H9 (cell line): Measurements from ENCODE around the gene B9D2. TPM values are rescaled to one million over a fixed set of nuclear protein-coding genes. Genes with fewer than 3 reads are reported as not detected.

Experiments used
- DNase-seq: peaks from one replicate; pipeline ENCODE4 v3.0.0-alpha.2; 2017
- H2AFZ ChIP-seq: one replicate; pipeline ENCODE4 v1.6.1; 2013; ENCODE audit warnings: mild to moderate bottlenecking, low read length, control low read depth, moderate library complexity
- H2AK5ac ChIP-seq: 2 replicates; pipeline ENCODE4 v1.6.1; 2013; ENCODE audit warnings: low read length, control low read depth, mixed read lengths; ENCODE audit not compliant: insufficient read length
- H2BK120ac ChIP-seq: one replicate; pipeline ENCODE4 v1.6.1; 2013; ENCODE audit warnings: low read depth, mild to moderate bottlenecking, low read length, control low read depth, inconsistent platforms; ENCODE audit not compliant: poor library complexity, severe bottlenecking
- H2BK12ac ChIP-seq: 2 replicates; pipeline ENCODE4 v1.6.1; 2013; ENCODE audit warnings: low read length, control low read depth, mixed read lengths, low read depth; ENCODE audit not compliant: insufficient read length
- H2BK15ac ChIP-seq: 2 replicates; pipeline ENCODE4 v1.6.1; 2013; ENCODE audit warnings: low read depth, low read length, control low read depth
- H2BK20ac ChIP-seq: one replicate; pipeline ENCODE4 v1.6.1; 2013; ENCODE audit warnings: low read depth, mild to moderate bottlenecking, low read length, control low read depth, inconsistent platforms; ENCODE audit not compliant: poor library complexity, severe bottlenecking
- H2BK5ac ChIP-seq: 2 replicates; pipeline ENCODE4 v1.6.1; 2013; ENCODE audit warnings: low read length, control low read depth, mixed read lengths; ENCODE audit not compliant: insufficient read length
- H3K14ac ChIP-seq: 2 replicates; pipeline ENCODE4 v1.6.1; 2013; ENCODE audit warnings: low read length, control low read depth; ENCODE audit not compliant: insufficient read depth
- H3K18ac ChIP-seq: 2 replicates; pipeline ENCODE4 v1.6.1; 2013; ENCODE audit warnings: low read depth, mild to moderate bottlenecking, mixed read lengths, low read length, control low read depth; ENCODE audit not compliant: insufficient read length
- H3K23ac ChIP-seq: 2 replicates; pipeline ENCODE4 v1.6.1; 2013; ENCODE audit warnings: low read length, control low read depth, mixed read lengths, low read depth; ENCODE audit not compliant: insufficient read length
- H3K23me2 ChIP-seq: 2 replicates; pipeline ENCODE4 v1.6.1; 2013; ENCODE audit warnings: low read depth, mild to moderate bottlenecking, mixed read lengths, low read length, control low read depth; ENCODE audit not compliant: insufficient read length, poor library complexity, severe bottlenecking
- H3K27ac ChIP-seq: 2 replicates; pipeline ENCODE4 v1.5.1; 2013; ENCODE audit warnings: low read length, control low read depth, mixed read lengths, low read depth; ENCODE audit not compliant: insufficient read length
- H3K27me3 ChIP-seq: 2 replicates; pipeline ENCODE4 v1.6.1; 2013; ENCODE audit warnings: low read length, control low read depth, inconsistent platforms; ENCODE audit not compliant: insufficient read depth
- H3K4ac ChIP-seq: 2 replicates; pipeline ENCODE4 v1.6.1; 2013; ENCODE audit warnings: low read depth, mild to moderate bottlenecking, control low read depth, inconsistent platforms, low read length, moderate library complexity
- H3K4me1 ChIP-seq: 2 replicates; pipeline ENCODE4 v1.6.1; 2013; ENCODE audit warnings: low read length, control low read depth, inconsistent platforms; ENCODE audit not compliant: insufficient read depth
- H3K4me2 ChIP-seq: 2 replicates; pipeline ENCODE4 v1.6.1; 2013; ENCODE audit warnings: low read length, control low read depth, mixed read lengths; ENCODE audit not compliant: insufficient read length, insufficient read depth
- H3K56ac ChIP-seq: 2 replicates; pipeline ENCODE4 v1.6.1; 2013; ENCODE audit warnings: low read depth, mild to moderate bottlenecking, mixed read lengths, low read length, control low read depth; ENCODE audit not compliant: insufficient read length
- H3K79me1 ChIP-seq: 2 replicates; pipeline ENCODE4 v1.6.1; 2013; ENCODE audit warnings: low read depth, mild to moderate bottlenecking, moderate library complexity, low read length, control low read depth, inconsistent platforms; ENCODE audit not compliant: insufficient read depth, poor library complexity, severe bottlenecking
- H3K79me2 ChIP-seq: 2 replicates; pipeline ENCODE4 v1.6.1; 2013; ENCODE audit warnings: low read length, control low read depth, inconsistent platforms; ENCODE audit not compliant: insufficient read depth
- H3K9ac ChIP-seq: 2 replicates; pipeline ENCODE4 v1.6.1; 2013; ENCODE audit warnings: low read length, control low read depth, mixed read lengths; ENCODE audit not compliant: insufficient read length; ENCODE audit errors: extremely low read depth
- H3K9me3 ChIP-seq: one replicate; pipeline ENCODE4 v1.6.1; 2013; ENCODE audit warnings: low read depth, low read length, inconsistent platforms; ENCODE audit not compliant: control insufficient read depth
- H3T11ph ChIP-seq: one replicate; pipeline ENCODE4 v1.6.1; 2013; ENCODE audit warnings: mild to moderate bottlenecking, low read length, control low read depth, inconsistent platforms
- H4K20me1 ChIP-seq: one replicate; pipeline ENCODE4 v1.6.1; 2013; ENCODE audit not compliant: control insufficient read depth, insufficient read length, insufficient read depth
- H4K5ac ChIP-seq: 2 replicates; pipeline ENCODE4 v1.6.1; 2013; ENCODE audit warnings: low read depth, mild to moderate bottlenecking, mixed read lengths, low read length, control low read depth; ENCODE audit not compliant: insufficient read length
- H4K8ac ChIP-seq: replicated peaks from 2 replicates; pipeline ENCODE4 v1.6.1; 2013; ENCODE audit warnings: low read length, control low read depth, mixed read lengths, low read depth; ENCODE audit not compliant: insufficient read length
- H4K91ac ChIP-seq: 2 replicates; pipeline ENCODE4 v1.6.1; 2013; ENCODE audit warnings: low read depth, mild to moderate bottlenecking, moderate library complexity, mixed read lengths, low read length, control low read depth; ENCODE audit not compliant: insufficient read length
- H3K27ac Mint-ChIP-seq, 3 experiments: 2 replicates in 2 of 3; 3 replicates in 1 of 3; pipeline ENCODE4 v1.8.0; 2020 to 2021; ENCODE audit warnings: mixed read lengths in 3 of 3, mild to moderate bottlenecking in 1 of 3, moderate library complexity in 1 of 3
- H3K27me3 Mint-ChIP-seq: 2 replicates; pipeline ENCODE4 v1.8.0; 2021; ENCODE audit warnings: low read depth, mild to moderate bottlenecking, moderate library complexity, mixed read lengths
- H3K36me3 Mint-ChIP-seq, 3 experiments: 2 replicates in 2 of 3; 3 replicates in 1 of 3; pipeline ENCODE4 v1.8.0; 2020 to 2021; ENCODE audit warnings: low read depth in 3 of 3, mixed read lengths in 3 of 3; ENCODE audit not compliant: insufficient read depth in 1 of 3
- H3K4me1 Mint-ChIP-seq, 2 experiments: 2 replicates each; pipeline ENCODE4 v1.8.0; 2020; ENCODE audit warnings: mixed read lengths in 2 of 2
- H3K4me3 Mint-ChIP-seq, 2 experiments: 2 replicates in 1 of 2; 3 replicates in 1 of 2; pipeline ENCODE4 v1.8.0; 2020 to 2021; ENCODE audit warnings: mild to moderate bottlenecking in 2 of 2, mixed read lengths in 2 of 2, moderate library complexity in 1 of 2
- H3K9me3 Mint-ChIP-seq, 2 experiments: 2 replicates in 1 of 2; 3 replicates in 1 of 2; pipeline ENCODE4 v1.8.0; 2020; ENCODE audit warnings: mild to moderate bottlenecking in 2 of 2, mixed read lengths in 2 of 2, moderate library complexity in 1 of 2
- WGBS: extraction: QIAGEN DNeasy Blood & Tissue Kit; methylation state at CpG from one replicate; pipeline ENCODE4 v1.1.7; 2013; ENCODE audit warnings: missing lambda C conversion rate, low lambda C conversion rate, mixed read lengths; ENCODE audit not compliant: insufficient read length; ENCODE audit errors: extremely low coverage; 5-methylcytosine and 5-hydroxymethylcytosine counted together
- total RNA-seq: library from RNA; stranded (reverse); gene quantifications from 2 replicates; pipeline ENCODE4 v1.2.1, GENCODE V29; 2021
- TF ChIP-seq, protein P1 (sequence below): fragments of 200-600 bp; sonication (generic); conservative IDR thresholded peaks from 3 replicates; pipeline ENCODE4 v1.8.0; 2021; ENCODE audit warnings: antibody characterized with exemption, mild to moderate bottlenecking

B9D2 gene
- total RNA-seq, 1 experiment from 2014 or later, result 4.8 TPM

DNA sequence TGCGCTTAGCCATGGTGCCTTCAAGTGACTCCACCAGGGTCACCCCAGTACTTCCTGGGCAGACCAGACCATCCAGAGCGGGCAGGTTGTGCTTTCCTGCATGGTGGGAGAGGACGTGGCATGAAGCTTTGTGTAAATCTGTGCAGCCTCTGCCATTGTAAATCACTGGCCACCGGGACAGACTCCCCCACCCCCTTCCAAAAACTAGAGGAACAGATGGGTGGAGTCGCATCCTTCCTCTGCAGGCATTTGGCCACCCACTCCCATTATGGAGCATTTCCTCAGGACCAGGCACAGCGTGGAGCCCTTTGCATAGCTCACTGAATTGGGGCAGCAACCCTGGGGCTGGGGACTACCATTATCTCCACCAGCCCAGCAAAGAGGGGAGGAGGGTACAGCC lies 41.8 kb upstream of the B9D2 start:
- no peak overlapping the region for H3K23ac ChIP-seq
- Mint-ChIP-seq H3K27ac (no peak overlapping the region), H3K4me1 (peaks cover 7 to 18% of the 10 kb centered on the region in 2 experiments), H3K9me3 (no peaks in the 10 kb centered on the region), H3K27me3 (no peaks in the 10 kb centered on the region), H3K36me3 (peaks cover 0 to 1% (median 0%) of the 10 kb centered on the region in 3 experiments; a peak in 1 of 7 replicates), H3K4me3 (no peak overlapping the region)
- no peaks in the 10 kb centered on the region for H3K27me3 ChIP-seq
- no peaks in the 10 kb centered on the region for H3K79me2 ChIP-seq
- DNase-seq, result no peak
- H2BK5ac ChIP-seq, result no peak overlapping the region
- no peak overlapping the region for H3K14ac ChIP-seq
- no peak overlapping the region for H4K5ac ChIP-seq
- H3K9ac ChIP-seq, result no peak overlapping the region
- no peaks in the 10 kb centered on the region for H3K23me2 ChIP-seq
- WGBS, result no CpG with 5 or more reads among the region's 6 CpGs
- H2BK15ac ChIP-seq, result no peak overlapping the region
- H3K4me1 ChIP-seq, result no peaks in the 10 kb centered on the region; the same call in 1 of the 2 replicates
- H3K9me3 ChIP-seq, result no peaks in the 10 kb centered on the region
- H2BK12ac ChIP-seq, result no peak overlapping the region
- no peak overlapping the region for H2AFZ ChIP-seq
- no peak overlapping the region for H4K8ac ChIP-seq
- H4K20me1 ChIP-seq, result peaks cover 3% of the 10 kb centered on the region
- H3T11ph ChIP-seq, result no peak overlapping the region
- TF ChIP-seq, protein P1, sequence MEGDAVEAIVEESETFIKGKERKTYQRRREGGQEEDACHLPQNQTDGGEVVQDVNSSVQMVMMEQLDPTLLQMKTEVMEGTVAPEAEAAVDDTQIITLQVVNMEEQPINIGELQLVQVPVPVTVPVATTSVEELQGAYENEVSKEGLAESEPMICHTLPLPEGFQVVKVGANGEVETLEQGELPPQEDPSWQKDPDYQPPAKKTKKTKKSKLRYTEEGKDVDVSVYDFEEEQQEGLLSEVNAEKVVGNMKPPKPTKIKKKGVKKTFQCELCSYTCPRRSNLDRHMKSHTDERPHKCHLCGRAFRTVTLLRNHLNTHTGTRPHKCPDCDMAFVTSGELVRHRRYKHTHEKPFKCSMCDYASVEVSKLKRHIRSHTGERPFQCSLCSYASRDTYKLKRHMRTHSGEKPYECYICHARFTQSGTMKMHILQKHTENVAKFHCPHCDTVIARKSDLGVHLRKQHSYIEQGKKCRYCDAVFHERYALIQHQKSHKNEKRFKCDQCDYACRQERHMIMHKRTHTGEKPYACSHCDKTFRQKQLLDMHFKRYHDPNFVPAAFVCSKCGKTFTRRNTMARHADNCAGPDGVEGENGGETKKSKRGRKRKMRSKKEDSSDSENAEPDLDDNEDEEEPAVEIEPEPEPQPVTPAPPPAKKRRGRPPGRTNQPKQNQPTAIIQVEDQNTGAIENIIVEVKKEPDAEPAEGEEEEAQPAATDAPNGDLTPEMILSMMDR, result no peak
- H3K27ac ChIP-seq, result no peak overlapping the region
- no peaks in the 10 kb centered on the region for H3K79me1 ChIP-seq
- H2BK20ac ChIP-seq, result no peak overlapping the region
- no peak overlapping the region for H3K18ac ChIP-seq
- H3K4ac ChIP-seq, result no peak overlapping the region
- no peak overlapping the region for H2BK120ac ChIP-seq
- no peak overlapping the region for H4K91ac ChIP-seq
- no peak overlapping the region for H3K4me2 ChIP-seq
- no peak overlapping the region for H2AK5ac ChIP-seq
- no peak overlapping the region for H3K56ac ChIP-seq
